ENCODE data around the gene PPP2R5E. TPM values are rescaled to one million over a fixed set of nuclear protein-coding genes. Genes with fewer than 3 reads are reported as not detected.

The PPP2R5E gene
- total RNA-seq, 1 donor from 2014 or later: 72.0 TPM

GRCh38 chr14:63504648-63505047, 38.5 kb downstream of the PPP2R5E start:
- Mint-ChIP-seq H3K36me3 (peaks cover 24% of the 10 kb centered on the region), H3K4me1 (no peaks in the 10 kb centered on the region), H3K27me3 (ENCODE audit: insufficient read depth, low read depth) (peaks cover 2% of the 10 kb centered on the region), H3K9me3 (no peaks in the 10 kb centered on the region), H3K27ac (no peak overlapping the region), H3K4me3 (no peak overlapping the region)
- H3K27me3 ChIP-seq: no peaks in the 10 kb centered on the region
- H3K79me2 ChIP-seq (ENCODE audit: low read depth): peaks cover 99% of the 10 kb centered on the region
- no peak overlapping the region for H3K9ac ChIP-seq
- no peak overlapping the region for H3K4me3 ChIP-seq
- no peaks in the 10 kb centered on the region for H3K36me3 ChIP-seq
- TF ChIP-seq, protein P1, sequence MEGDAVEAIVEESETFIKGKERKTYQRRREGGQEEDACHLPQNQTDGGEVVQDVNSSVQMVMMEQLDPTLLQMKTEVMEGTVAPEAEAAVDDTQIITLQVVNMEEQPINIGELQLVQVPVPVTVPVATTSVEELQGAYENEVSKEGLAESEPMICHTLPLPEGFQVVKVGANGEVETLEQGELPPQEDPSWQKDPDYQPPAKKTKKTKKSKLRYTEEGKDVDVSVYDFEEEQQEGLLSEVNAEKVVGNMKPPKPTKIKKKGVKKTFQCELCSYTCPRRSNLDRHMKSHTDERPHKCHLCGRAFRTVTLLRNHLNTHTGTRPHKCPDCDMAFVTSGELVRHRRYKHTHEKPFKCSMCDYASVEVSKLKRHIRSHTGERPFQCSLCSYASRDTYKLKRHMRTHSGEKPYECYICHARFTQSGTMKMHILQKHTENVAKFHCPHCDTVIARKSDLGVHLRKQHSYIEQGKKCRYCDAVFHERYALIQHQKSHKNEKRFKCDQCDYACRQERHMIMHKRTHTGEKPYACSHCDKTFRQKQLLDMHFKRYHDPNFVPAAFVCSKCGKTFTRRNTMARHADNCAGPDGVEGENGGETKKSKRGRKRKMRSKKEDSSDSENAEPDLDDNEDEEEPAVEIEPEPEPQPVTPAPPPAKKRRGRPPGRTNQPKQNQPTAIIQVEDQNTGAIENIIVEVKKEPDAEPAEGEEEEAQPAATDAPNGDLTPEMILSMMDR (IDR thresholded peaks at IDR 0.05): no peak
- TF ChIP-seq EZH2 (IDR thresholded peaks at IDR 0.05) (no peak), EZH2phosphoT487 (IDR thresholded peaks at IDR 0.05) (no peak)
- H2AFZ ChIP-seq (replicated peaks): no peak overlapping the region
- H4K20me1 ChIP-seq (ENCODE audit: low read depth): peaks cover 43% of the 10 kb centered on the region
- H3K27ac ChIP-seq: no peak overlapping the region
- no peak for DNase-seq (ENCODE audit: low spot score)
- no peak overlapping the region for H3K4me2 ChIP-seq
- H3K9me3 ChIP-seq (ENCODE audit: low read depth): no peaks in the 10 kb centered on the region
- no peaks in the 10 kb centered on the region for H3K4me1 ChIP-seq
- no peaks in the 10 kb centered on the region for H3F3A ChIP-seq (ENCODE audit: low read depth)

- H3K9ac ChIP-seq: no peak overlapping the region
- no peak overlapping the region for H3K27ac ChIP-seq
- H3K4me1 ChIP-seq: peaks cover 3% of the 10 kb centered on the region
- H3F3A ChIP-seq (ENCODE audit: low read depth): no peaks in the 10 kb centered on the region
- no peaks in the 10 kb centered on the region for H3K36me3 ChIP-seq
- Mint-ChIP-seq H3K4me3 (no peak overlapping the region), H3K9me3 (no peaks in the 10 kb centered on the region), H3K27ac (no peak overlapping the region), H3K4me1 (peaks cover 20% of the 10 kb centered on the region), H3K27me3 (ENCODE audit: insufficient read depth, low read depth) (peaks cover 2% of the 10 kb centered on the region), H3K36me3 (peaks cover 9% of the 10 kb centered on the region)
- no peak for TF ChIP-seq EZH2phosphoT487 (IDR thresholded peaks at IDR 0.05)
- TF ChIP-seq, protein P1 (IDR thresholded peaks at IDR 0.05): no peak
- TF ChIP-seq EZH2 (IDR thresholded peaks at IDR 0.05): no peak
- no peak overlapping the region for H3K4me2 ChIP-seq
- H3K27me3 ChIP-seq: no peaks in the 10 kb centered on the region
- peaks cover 75% of the 10 kb centered on the region for H4K20me1 ChIP-seq (ENCODE audit: low read depth)
- no peak for DNase-seq (ENCODE audit: low spot score)
- no peaks in the 10 kb centered on the region for H3K9me3 ChIP-seq (ENCODE audit: low read depth)
- no peak overlapping the region for H3K4me3 ChIP-seq
- H3K79me2 ChIP-seq (ENCODE audit: low read depth): peaks cover 99% of the 10 kb centered on the region
- H2AFZ ChIP-seq (replicated peaks): no peak overlapping the region
Observed at GRCh38 chr14:63501429-63501828, 41.7 kb downstream of the PPP2R5E start.

- Mint-ChIP-seq H3K4me1 (peaks cover 20% of the 10 kb centered on the region), H3K27me3 (ENCODE audit: insufficient read depth, low read depth) (peaks cover 2% of the 10 kb centered on the region), H3K36me3 (peaks cover 2% of the 10 kb centered on the region), H3K4me3 (no peak overlapping the region), H3K9me3 (no peaks in the 10 kb centered on the region), H3K27ac (no peak overlapping the region)
- Histone ChIP-seq H3K27me3 (no peaks in the 10 kb centered on the region), H3K36me3 (no peaks in the 10 kb centered on the region), H3K4me2 (no peak overlapping the region), H3K79me2 (ENCODE audit: low read depth) (peaks cover 99% of the 10 kb centered on the region), H2AFZ (replicated peaks) (no peak overlapping the region), H4K20me1 (ENCODE audit: low read depth) (peaks cover 74% of the 10 kb centered on the region), H3F3A (ENCODE audit: low read depth) (no peaks in the 10 kb centered on the region), H3K9me3 (ENCODE audit: low read depth) (no peaks in the 10 kb centered on the region), H3K9ac (no peak overlapping the region), H3K27ac (no peak overlapping the region), H3K4me1 (peaks cover 5% of the 10 kb centered on the region), H3K4me3 (no peak overlapping the region)
- TF ChIP-seq EZH2phosphoT487 (IDR thresholded peaks at IDR 0.05): no peak
- TF ChIP-seq EZH2 (IDR thresholded peaks at IDR 0.05): no peak
- TF ChIP-seq, protein P1 (IDR thresholded peaks at IDR 0.05): no peak
- DNase-seq (ENCODE audit: low spot score): no peak
Observed at GRCh38 chr14:63499701-63500250, 43.4 kb downstream of the PPP2R5E start.
